ENCODE data around the gene PDE2A. TPM values are rescaled to one million over a fixed set of nuclear protein-coding genes. Genes with fewer than 3 reads are reported as not detected.

Gene PDE2A
- polyA plus RNA-seq, 1 donor (not counting 4 experiments of a cell fraction or from before 2014, with no cell fraction given) = 0.38 TPM

GRCh38 chr11:72551571-72551970, 122.7 kb downstream of the PDE2A start:
- no peaks in the 10 kb centered on the region for H3K36me3 ChIP-seq (ENCODE audit: control insufficient read depth in 2 of 2, extremely low read depth in 1 of 2, insufficient read depth in 2 of 2, low read length in 2 of 2)
- H3K9ac ChIP-seq (ENCODE audit: control insufficient read depth, extremely low read depth, insufficient read depth, low read length) = no peak overlapping the region
- no peaks in the 10 kb centered on the region for H3K79me2 ChIP-seq (ENCODE audit: control insufficient read depth, insufficient read depth, low read length)
- DNase-seq (ENCODE audit: low read depth, low spot score) (no peak), FAIRE-seq (no peak)
- H2AFZ ChIP-seq (ENCODE audit: control insufficient read depth, low read length) = no peak overlapping the region
- H3K27ac ChIP-seq (ENCODE audit: control insufficient read depth, insufficient read depth, low read length) = no peak overlapping the region
- H3K27me3 ChIP-seq (ENCODE audit: control insufficient read depth, extremely low read depth, insufficient read depth, low read length) = no peaks in the 10 kb centered on the region
- H4K20me1 ChIP-seq (ENCODE audit: control insufficient read depth, extremely low read depth, insufficient read depth, low read length) = no peaks in the 10 kb centered on the region
- H3K4me2 ChIP-seq (ENCODE audit: control insufficient read depth, extremely low read depth, insufficient read depth, low read depth, low read length) = no peak overlapping the region
- H3K4me1 ChIP-seq (ENCODE audit: control insufficient read depth, extremely low read depth, insufficient read depth, low read length) = peaks cover 20% of the 10 kb centered on the region
- no peak overlapping the region for H3K4me3 ChIP-seq (ENCODE audit: control insufficient read depth in 2 of 3, extremely low read depth in 1 of 3, insufficient read depth in 2 of 3, low read depth in 1 of 3, low read length in 3 of 3)
- no peaks in the 10 kb centered on the region for H3K9me3 ChIP-seq (ENCODE audit: control insufficient read depth, low read depth, low read length)
- TF ChIP-seq EZH2 (IDR thresholded peaks at IDR 0.05; ENCODE audit: low read length) (no peak), CTCF (optimal IDR thresholded peaks at IDR 0.05 in 1 of 3, IDR thresholded peaks at IDR 0.05 in 1 of 3, conservative IDR thresholded peaks at IDR 0.05 in 1 of 3; ENCODE audit: extremely low read depth in 1 of 3, insufficient read depth in 2 of 3, low read length in 3 of 3) (no peak)
- dilution Hi-C loops (cut with MboI; ENCODE audit: extremely low pct_ligation_motif_present, low sequenced_read_pairs) = no loop called here
- no peaks in the 10 kb centered on the region for H3K9me1 ChIP-seq (ENCODE audit: control insufficient read depth, extremely low read depth, insufficient read depth, low read length)

GRCh38 chr11:72548463-72548862, 125.8 kb downstream of the PDE2A start:
- FAIRE-seq (no peak), DNase-seq (ENCODE audit: low read depth, low spot score) (no peak)
- Histone ChIP-seq H3K9me1 (ENCODE audit: control insufficient read depth, extremely low read depth, insufficient read depth, low read length) (no peaks in the 10 kb centered on the region), H4K20me1 (ENCODE audit: control insufficient read depth, extremely low read depth, insufficient read depth, low read length) (no peaks in the 10 kb centered on the region), H3K4me3 (ENCODE audit: control insufficient read depth in 2 of 3, extremely low read depth in 1 of 3, insufficient read depth in 2 of 3, low read depth in 1 of 3, low read length in 3 of 3) (no peak overlapping the region), H3K9me3 (ENCODE audit: control insufficient read depth, low read depth, low read length) (no peaks in the 10 kb centered on the region), H3K4me1 (ENCODE audit: control insufficient read depth, extremely low read depth, insufficient read depth, low read length) (peaks cover 20% of the 10 kb centered on the region), H3K4me2 (ENCODE audit: control insufficient read depth, extremely low read depth, insufficient read depth, low read depth, low read length) (no peak overlapping the region), H3K36me3 (ENCODE audit: control insufficient read depth in 2 of 2, extremely low read depth in 1 of 2, insufficient read depth in 2 of 2, low read length in 2 of 2) (no peaks in the 10 kb centered on the region), H3K9ac (ENCODE audit: control insufficient read depth, extremely low read depth, insufficient read depth, low read length) (no peak overlapping the region), H3K27me3 (ENCODE audit: control insufficient read depth, extremely low read depth, insufficient read depth, low read length) (no peaks in the 10 kb centered on the region), H3K79me2 (ENCODE audit: control insufficient read depth, insufficient read depth, low read length) (no peaks in the 10 kb centered on the region), H3K27ac (ENCODE audit: control insufficient read depth, insufficient read depth, low read length) (no peak overlapping the region), H2AFZ (ENCODE audit: control insufficient read depth, low read length) (no peak overlapping the region)
- TF ChIP-seq CTCF (optimal IDR thresholded peaks at IDR 0.05 in 1 of 3, IDR thresholded peaks at IDR 0.05 in 1 of 3, conservative IDR thresholded peaks at IDR 0.05 in 1 of 3; ENCODE audit: extremely low read depth in 1 of 3, insufficient read depth in 2 of 3, low read length in 3 of 3) (no peak), EZH2 (IDR thresholded peaks at IDR 0.05; ENCODE audit: low read length) (no peak)
- dilution Hi-C loops (cut with MboI; ENCODE audit: extremely low pct_ligation_motif_present, low sequenced_read_pairs) = no loop called here
